ENCODE data around the gene SUGP2. TPM values are rescaled to one million over a fixed set of nuclear protein-coding genes. Genes with fewer than 3 reads are reported as not detected.

SUGP2 gene
- total and polyA plus RNA-seq, 2 of the 13 experiments (the other 11 are each of a cell fraction or from before 2014, with no cell fraction given): 40.6 to 57.7 TPM

- Histone ChIP-seq H3K9ac (ENCODE audit: insufficient read depth, low read depth, low read length) (no peak overlapping the region), H3K27me3 (ENCODE audit: control insufficient read depth in 1 of 2, insufficient read depth in 2 of 2, low read length in 2 of 2) (peaks cover 0 to 30% of the 10 kb centered on the region in 2 experiments; a peak in 3 of 5 replicates), H4K20me1 (ENCODE audit: insufficient read depth, low read length) (no peaks in the 10 kb centered on the region), H3K36me3 (replicated peaks in 1 of 2; ENCODE audit: control insufficient read depth in 1 of 2, insufficient read depth in 2 of 2, low read length in 2 of 2) (no peaks in the 10 kb centered on the region), H3K4me2 (ENCODE audit: low read depth, low read length) (no peak overlapping the region), H3K79me2 (ENCODE audit: insufficient read depth, low read length) (no peaks in the 10 kb centered on the region), H3K27ac (ENCODE audit: extremely low read length, insufficient read depth, low read length) (no peak overlapping the region), H3K9me3 (ENCODE audit: low read length) (no peaks in the 10 kb centered on the region), H2AFZ (ENCODE audit: low read length) (no peak overlapping the region), H3K4me1 (ENCODE audit: insufficient read depth, low read length) (peaks cover 33% of the 10 kb centered on the region), H3K4me3 (replicated peaks in 1 of 3; ENCODE audit: insufficient read depth in 1 of 3, low read depth in 2 of 3, low read length in 3 of 3) (no peak overlapping the region)
- WGBS (ENCODE audit: low lambda C conversion rate): 42% methylated on average over 7 of the region's 7 CpGs
- in situ Hi-C loops (cut with HindIII; ENCODE audit: extremely low pct_ligation_motif_present, low pct_unique_long_range_greater_than_20kb) (loop anchor here (10.0 kb wide), 2 partner anchors 56 to 86 kb away; partner anchors contain the start of gene CERS1), intact Hi-C loops (cut with micrococcal nuclease; ENCODE audit: unreplicated experiment) (no loop called here)
- ATAC-seq (no peak), DNase-seq (ENCODE audit: low spot score) (no peak), FAIRE-seq (no peak)
- ChIA-PET CTCF (ENCODE audit: low intra/inter-chr PET ratio, low total read pairs) (no interaction called here), POLR2A (no interaction called here)
- TF ChIP-seq, protein P1, sequence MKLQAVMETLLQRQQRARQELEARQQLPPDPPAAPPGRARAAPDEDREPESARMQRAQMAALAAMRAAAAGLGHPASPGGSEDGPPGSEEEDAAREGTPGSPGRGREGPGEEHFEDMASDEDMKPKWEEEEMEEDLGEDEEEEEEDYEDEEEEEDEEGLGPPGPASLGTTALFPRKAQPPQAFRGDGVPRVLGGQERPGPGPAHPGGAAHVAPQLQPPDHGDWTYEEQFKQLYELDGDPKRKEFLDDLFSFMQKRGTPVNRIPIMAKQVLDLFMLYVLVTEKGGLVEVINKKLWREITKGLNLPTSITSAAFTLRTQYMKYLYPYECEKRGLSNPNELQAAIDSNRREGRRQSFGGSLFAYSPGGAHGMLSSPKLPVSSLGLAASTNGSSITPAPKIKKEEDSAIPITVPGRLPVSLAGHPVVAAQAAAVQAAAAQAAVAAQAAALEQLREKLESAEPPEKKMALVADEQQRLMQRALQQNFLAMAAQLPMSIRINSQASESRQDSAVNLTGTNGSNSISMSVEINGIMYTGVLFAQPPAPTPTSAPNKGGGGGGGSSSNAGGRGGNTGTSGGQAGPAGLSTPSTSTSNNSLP (IDR thresholded peaks at IDR 0.05; ENCODE audit: low read depth, low read length): no peak
- TF ChIP-seq, protein P2, sequence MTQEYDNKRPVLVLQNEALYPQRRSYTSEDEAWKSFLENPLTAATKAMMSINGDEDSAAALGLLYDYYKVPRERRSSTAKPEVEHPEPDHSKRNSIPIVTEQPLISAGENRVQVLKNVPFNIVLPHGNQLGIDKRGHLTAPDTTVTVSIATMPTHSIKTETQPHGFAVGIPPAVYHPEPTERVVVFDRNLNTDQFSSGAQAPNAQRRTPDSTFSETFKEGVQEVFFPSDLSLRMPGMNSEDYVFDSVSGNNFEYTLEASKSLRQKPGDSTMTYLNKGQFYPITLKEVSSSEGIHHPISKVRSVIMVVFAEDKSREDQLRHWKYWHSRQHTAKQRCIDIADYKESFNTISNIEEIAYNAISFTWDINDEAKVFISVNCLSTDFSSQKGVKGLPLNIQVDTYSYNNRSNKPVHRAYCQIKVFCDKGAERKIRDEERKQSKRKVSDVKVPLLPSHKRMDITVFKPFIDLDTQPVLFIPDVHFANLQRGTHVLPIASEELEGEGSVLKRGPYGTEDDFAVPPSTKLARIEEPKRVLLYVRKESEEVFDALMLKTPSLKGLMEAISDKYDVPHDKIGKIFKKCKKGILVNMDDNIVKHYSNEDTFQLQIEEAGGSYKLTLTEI (CRISPR knock-in tag; conservative IDR thresholded peaks at IDR 0.05): no peak
- TF ChIP-seq SIX4 (CRISPR knock-in tag; IDR thresholded peaks at IDR 0.05) (no peak), STAT6 (CRISPR knock-in tag; IDR thresholded peaks at IDR 0.05; ENCODE audit: borderline replicate concordance) (no peak), MEF2D (CRISPR knock-in tag; IDR thresholded peaks at IDR 0.05) (no peak), SYNCRIP (IDR thresholded peaks at IDR 0.05; ENCODE audit: insufficient read depth, low read depth, low read length) (no peak), ZMYM4 (CRISPR knock-in tag; IDR thresholded peaks at IDR 0.05) (no peak)
- no TSS peak for BruUV-seq (replicated peaks)
Measured at GRCh38 chr19:18980432-18981020, 52.8 kb downstream of the SUGP2 start.
